NK-92 (cell line): ENCODE results near the gene MANEAL.
"Not testable (repeated sequence)": the region's sequence is repeated elsewhere in the genome, so short reads cannot be mapped to it uniquely, and the experiment has no call there.

Experiments used
- DNase-seq: peaks from one replicate; lab custom pipeline; 2025; ENCODE audit not compliant: unreplicated experiment; lab: John Stamatoyannopoulos, UW

The MANEAL gene

GRCh38 chr1:37793773-37794371 is at the start of gene MANEAL:
Gene MANEAL (plus strand): TSS chr1:37793847. CDS start chr1:37794183, 336 bp downstream.
- DNase-seq: no peak

GRCh38 chr1:37746806-37747205 is 46.8 kb upstream of the MANEAL start:
- no peak for DNase-seq

GRCh38 chr1:37748565-37748964 is 45.1 kb upstream of the MANEAL start:
- no peak for DNase-seq

GRCh38 chr1:37752213-37752582 is 41.4 kb upstream of the MANEAL start:
- no peak for DNase-seq

- DNase-seq: no peak
These were observed 40.8 kb upstream of the MANEAL start for GRCh38 chr1:37752583-37753471.

- DNase-seq: no peak
These were observed 40.0 kb upstream of the MANEAL start for GRCh38 chr1:37753473-37754321.

DNA sequence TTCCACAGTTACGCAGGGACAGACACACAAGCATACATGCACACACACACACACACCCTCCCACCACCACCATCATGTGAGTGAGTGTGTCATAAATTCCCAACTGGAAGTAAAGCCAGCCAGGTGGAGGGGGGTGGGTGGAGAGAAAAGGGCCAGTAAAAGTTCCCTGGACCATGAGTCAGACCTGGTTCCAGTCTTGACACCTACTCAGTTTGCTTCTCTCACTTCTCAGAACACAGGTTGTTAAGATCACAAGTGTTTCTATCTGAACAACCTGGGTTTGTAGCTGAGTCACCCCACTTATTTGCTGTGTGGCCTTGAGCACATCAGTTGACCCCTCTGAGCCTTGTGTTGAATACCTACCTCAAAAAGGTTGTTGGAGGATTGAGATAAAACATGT is 38.4 kb upstream of the MANEAL start:
- DNase-seq: no peak

DNA sequence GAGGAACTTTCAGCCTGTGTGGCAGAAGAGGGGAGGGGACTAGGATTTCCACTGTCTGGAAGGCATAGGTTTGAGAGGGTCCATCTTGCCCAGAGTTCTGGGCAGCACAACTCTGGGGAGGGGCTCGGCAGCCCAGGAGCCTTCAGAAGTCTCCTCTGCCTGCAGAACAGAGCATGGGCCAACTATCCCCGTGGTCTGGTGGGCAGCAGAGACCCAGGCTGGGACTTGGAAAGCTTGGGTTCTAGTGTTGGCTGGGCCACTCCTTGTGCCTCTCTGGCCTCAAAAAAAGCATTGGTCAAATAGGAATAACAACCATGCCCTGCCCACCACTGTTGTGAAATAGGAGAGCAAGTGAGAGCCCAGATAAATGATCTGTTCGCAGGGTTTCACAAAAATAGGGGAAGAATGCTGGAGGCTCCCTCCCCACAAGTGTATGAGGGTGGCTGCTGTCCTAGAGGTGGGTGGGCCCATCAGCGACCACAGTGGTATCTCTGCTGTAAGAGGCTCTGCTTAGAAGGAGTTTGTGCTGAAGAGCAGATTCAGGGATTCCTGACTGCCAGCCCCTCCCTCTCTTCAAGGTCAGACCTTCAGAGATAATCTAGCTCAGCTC is 37.6 kb upstream of the MANEAL start:
- DNase-seq: no peak

- DNase-seq: no peak
These were observed 34.2 kb upstream of the MANEAL start for GRCh38 chr1:37759451-37759850.

DNA sequence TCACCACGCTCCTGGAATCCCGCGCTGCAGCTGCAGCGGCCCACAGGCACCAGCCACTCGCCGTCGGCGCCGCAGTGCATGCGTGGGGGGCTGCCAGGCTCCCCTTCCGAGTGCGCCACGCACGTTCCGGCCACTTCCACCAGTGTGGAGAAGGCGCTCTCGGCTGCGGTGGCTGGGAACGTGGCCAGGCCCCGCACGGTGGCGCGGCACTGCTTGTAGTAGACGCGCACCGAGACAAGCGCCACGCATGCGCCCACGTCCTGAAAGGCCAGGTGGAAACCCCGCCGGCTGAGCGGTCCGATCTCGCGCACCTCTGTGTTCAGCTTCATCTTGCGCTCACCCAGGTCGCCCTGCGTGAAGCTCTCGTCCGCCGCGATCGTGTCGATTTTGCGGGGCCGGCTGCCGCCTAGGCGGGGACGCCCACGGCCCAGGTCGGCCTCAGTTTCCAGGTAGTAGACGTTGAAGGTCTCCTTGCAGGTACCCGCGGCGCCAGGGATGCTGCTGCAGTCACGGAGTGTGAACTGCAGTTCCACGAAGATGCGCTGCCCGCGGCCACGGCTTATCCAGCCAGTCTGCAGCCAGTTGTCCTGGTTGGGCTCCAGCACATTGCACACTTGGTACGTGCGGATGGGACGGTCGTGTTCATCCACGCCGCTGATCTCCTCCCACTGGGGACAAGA is 32.1 kb upstream of the MANEAL start:
- DNase-seq: no peak

DNA sequence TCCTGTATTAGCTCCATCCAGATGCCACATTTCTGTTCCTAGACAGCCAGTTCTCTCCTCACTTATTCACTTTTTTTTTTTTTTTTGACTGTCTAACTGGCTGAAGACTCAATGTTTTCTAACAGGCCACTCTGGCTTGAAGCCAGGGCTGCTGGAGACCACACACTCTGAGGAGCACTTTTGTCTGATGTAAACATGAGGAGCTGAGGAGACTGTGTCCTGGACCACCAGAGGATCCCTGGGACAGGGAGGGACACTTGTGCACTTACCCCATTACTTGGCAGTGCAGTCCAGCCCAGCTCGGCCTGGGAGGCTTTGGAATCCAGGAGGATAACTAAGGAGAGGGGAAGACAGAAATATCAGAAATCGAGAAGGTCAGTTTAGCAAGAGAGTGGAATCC is 31.1 kb upstream of the MANEAL start:
- no peak for DNase-seq

- no peak for DNase-seq
These were observed 29.7 kb upstream of the MANEAL start for GRCh38 chr1:37763791-37764413.

DNA sequence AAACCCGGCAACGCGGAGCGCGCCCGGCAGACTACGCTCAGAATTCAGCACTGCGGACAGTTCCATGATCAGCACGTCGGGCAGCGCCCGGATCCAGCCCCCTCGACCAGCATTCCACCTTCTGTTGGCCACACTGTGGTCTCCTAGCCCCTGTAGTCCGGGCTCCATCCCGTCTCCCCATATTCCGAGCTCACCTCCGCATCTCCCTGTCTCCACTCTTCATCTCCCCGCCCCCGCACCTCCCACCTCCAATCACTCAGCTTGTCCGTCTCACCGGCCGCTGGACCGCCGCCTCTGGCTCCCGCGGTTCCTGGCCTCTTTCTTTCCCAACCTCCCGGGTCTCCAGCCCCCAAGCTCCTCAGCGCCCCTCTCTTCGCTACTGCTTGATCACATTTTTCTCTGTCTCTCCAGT is 29.2 kb upstream of the MANEAL start:
- no peak for DNase-seq

DNA sequence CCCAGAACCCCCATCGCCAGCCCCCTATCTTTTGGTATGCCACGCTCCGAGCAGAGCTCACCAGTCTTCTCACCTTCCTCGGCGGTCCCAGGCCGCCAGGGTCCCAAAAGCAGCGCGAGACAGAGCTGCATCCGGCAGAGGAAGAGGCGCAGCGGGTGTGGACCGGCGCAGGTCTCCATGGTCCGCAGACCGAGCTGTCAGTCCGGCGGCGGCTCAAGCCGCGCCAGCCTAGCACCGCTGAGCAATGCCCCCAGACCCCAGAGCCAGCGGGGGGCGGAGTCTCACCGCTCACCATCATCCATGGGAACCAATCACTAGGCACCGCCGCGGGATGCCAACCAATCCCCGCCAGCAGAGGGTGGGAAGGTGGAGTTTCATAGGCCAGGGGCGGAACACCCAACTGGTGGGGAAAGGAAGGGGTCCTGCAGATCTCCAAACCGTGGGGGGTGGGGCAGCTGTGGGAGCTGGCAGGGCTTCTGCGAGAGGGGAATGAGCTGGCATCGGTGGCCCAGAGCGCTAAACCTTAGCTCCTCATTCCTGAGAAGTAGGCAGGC is 28.7 kb upstream of the MANEAL start, which contains the start of gene EPHA10:
TSS of gene EPHA10 (minus strand) at position 233 of the 554 bp plus-strand sequence. CDS start at position 179, 54 bp downstream.
- no peak for DNase-seq

- no peak for DNase-seq
These were observed 27.6 kb upstream of the MANEAL start for GRCh38 chr1:37765916-37766664.

- DNase-seq: no peak
These were observed 26.2 kb upstream of the MANEAL start for GRCh38 chr1:37767488-37767887.

GRCh38 chr1:37771440-37771839 is 22.2 kb upstream of the MANEAL start:
- DNase-seq: not testable (repeated sequence)

GRCh38 chr1:37776946-37777516 is 16.6 kb upstream of the MANEAL start:
- DNase-seq: no peak

GRCh38 chr1:37778654-37779053 is 15.0 kb upstream of the MANEAL start:
- no peak for DNase-seq
